SW 1271 (cell line): ENCODE data around the gene ATXN7.

Experiments
- DNase-seq, 2 experiments: peaks; one replicate each; lab custom pipeline; 2025; lab: John Stamatoyannopoulos, UW

ATXN7 gene

DNA sequence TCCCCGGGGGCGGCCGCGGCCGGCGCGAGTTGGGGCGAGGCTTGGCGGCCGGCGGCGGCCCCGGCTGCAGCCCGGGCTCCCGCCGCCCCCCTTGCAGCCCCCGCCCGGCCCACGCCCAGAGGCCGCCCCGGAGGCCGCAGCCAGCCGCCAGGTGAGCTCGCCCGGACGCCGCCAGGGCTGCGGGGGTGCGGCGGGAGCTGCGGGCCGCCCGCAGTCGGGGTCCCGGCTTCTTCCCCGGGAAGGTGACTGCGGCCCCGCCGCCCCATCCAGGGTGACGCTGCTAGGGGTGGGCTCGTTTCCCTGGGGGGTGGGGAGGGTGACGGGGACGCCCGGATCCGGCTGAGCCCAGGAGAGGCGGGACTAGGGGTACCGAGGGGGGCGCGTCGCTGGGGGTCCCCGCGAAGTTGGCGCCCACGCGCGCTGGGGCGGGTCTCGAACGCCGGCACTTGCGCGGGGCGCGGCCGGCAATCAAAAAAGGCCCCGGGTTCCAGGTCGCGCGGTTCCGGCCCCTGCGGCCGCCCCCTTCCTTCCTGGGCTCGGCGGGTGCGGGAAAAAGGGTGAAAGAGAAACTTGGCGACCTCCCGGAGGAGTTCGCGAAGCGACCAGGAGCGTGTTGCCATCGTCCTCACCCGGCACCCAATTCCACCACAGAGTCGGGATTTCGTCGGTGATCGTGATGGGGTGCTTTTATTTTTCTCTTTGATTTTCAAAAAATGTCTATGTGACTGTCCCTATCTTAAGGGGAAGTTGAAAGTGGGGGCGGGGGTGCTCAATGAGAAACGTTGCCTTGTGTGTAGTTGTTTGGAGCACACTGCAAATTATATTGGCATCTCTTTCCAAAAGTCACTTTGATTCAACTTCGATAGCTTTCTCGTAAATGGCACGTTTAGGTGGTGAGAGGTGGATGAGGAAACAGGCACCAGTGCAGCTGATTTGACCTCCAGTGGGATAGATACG is 619 bp downstream of the ATXN7 start:
- peak in 1 of 2 experiments; percentile 22 for DNase-seq

DNA sequence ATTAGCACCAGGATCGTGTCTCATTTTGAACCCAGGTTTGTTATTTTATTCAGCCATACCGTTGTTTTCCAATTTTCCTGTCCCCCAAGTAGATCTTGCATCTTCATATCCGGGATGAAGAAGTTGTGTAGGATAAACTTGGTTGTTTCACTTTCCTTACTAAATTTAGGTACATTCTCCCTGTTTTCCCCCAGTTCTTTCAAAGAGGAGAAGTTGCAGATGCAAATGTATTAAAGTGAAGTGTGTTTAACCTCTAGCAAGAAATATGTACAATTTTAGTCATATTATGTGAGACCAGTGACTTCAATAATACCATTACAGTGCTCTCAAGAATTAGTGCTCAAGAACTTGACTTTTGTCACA is 1.3 kb downstream of the ATXN7 start:
- no peak for DNase-seq

DNA sequence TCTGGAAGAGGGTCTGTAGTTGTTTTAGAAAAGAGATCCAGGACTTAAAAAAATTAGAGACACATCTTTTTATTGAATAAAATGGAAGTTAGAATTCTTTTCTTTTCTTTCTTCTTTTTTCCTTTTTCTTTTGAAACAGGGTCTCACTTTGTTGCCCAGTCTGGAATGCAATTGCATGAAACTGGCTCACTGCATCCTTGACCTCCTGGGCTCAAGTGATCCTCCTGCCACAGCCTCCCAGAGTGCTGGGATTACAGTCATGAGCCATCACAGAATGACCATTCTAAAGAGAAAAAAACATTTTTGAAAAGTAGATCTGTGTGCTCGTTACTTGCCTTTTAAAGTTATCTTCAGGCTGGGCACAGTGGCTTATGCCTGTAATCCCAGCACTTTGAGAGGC is 3.6 kb downstream of the ATXN7 start:
- no peak for DNase-seq

DNA sequence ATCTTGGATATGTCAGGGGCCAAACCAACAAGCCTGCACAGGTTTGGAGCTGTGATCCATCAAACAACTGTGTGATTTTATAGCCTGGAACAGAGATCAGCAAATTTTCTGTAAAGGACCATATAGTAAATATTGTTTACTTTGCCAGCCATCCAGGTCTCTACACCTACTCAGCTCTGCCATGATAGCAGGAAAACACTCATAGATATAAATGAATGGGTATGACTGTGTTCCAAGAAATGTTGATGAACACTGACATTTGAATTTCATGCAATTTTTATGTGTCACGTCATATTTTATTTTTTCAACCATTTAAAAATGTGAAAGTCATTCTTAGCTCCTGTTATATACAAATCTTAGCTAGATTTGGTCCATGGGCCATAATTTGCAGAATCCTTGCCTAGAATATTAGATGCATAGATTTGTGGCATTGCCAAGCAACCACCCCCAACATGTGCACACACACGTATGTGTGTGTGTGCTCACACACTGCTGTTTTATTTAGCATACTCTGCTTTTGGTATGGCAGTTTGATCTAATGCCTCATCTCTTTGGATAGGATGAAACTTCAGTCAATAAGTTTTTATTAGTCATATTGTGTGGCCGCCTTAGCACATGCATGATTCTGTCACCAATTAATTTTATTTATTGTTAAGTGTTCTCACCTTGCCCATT is 6.4 kb downstream of the ATXN7 start:
- no peak for DNase-seq

DNA sequence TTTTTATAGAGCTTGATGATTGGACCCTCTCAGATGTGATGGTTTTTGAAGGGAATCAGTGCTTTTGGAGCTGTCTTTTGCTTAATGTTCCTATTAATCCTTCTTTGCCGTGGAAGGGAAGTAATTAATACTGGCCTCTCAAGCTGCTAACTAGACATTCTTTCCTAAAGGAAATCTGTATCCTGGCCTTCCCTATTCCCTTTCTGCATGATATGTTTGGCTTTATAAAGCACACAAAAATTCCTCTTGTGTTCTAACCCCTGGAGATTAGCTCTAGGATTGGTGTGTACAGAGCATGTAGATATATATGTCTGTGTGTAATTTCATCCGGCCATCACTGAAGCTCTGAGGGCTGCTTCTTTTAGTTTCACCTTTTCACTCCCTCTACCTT is 6.9 kb downstream of the ATXN7 start:
- no peak for DNase-seq

DNA sequence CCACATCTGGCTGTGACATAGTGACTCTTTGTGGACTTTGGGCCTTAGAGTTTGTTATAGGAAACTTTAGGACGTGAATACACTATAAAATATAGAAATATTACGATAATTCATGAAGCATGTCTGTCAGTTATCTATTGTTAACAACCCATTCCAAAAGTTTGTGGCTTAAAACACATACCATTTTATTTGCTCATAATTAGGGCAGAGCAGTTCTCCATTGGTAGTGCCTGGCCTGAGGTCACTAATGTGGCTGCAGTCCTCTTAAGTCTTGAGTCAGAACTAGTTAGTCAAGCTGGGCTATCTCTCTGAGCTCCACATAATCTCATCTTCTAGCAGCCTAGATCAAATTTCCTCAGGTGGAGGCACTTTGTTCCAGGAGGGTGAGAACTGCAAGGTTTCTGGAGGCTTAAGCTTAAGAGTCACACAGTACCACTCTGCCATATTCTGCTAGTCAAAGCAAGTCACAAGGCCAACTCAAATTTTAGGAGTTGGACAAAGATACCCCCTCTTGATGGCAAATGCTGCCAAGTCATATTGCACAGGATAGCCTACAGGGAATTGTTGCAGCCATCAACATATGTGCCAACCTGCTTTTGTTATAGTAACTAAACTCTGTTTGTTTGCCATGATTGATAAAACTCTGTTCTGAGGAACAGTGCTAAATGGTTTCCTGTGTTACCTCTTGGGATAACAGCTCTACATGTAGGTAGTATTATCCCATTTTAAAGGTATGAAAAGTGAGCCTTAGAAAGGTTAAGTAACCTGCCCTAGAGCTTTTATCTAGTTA is 8.7 kb downstream of the ATXN7 start:
- DNase-seq = no peak

DNA sequence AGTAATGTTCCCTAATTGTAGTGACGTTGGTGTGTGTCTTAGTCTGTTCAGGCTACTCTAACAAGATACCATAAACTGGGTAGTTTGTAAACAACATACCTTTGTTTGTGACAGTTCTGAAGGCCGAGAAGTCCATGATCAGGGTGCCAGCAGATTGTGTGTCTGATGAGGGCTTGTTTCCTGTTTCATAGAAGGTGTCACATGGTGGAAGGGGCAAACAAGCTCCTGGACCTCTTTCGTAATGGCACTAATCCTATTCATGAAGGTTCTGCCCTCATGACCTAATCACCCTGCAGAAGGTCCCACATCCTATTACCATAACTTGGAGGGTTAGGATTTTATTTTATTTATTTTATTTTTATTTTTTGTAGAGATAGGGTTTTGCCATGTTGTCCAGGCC is 11.1 kb downstream of the ATXN7 start:
- DNase-seq = no peak

DNA sequence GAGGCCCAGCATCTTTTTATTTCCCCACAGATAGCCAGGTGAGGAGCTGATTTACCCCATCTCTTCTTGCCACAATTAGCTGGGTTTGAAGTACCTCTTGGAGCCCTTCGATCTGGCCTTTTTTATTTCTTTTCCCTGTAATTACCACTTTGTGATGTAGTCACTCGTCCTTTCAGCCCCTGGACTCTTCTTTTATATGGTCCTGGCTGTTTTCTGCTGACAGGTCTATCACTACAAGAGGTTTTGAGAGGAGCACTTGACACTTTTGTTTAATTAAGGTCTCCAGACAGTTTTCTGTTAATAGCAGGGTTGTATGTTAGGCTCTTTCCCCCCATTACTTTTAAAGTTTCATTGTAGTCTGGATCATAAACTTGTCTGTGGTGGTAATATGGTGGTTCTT is 11.8 kb downstream of the ATXN7 start:
- no peak for DNase-seq

DNA sequence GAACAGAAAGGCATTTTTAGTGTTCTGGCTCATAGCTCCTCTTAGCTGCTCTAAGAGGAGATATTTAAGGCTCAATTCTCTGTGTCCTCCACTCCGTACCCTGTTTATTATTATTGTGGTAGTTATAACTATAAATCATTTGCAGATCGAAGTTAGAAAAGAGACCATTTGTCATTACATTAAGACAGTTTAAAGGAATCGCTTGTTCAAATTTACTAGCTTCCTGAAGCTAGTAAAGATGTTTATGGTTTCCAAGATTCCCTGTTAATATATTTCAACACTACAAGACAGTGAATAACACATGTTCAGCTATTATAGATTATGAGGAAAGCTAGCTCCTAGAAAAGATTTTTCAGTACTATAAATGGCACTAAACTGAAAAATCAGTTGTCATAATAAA is 12.6 kb downstream of the ATXN7 start:
- DNase-seq = no peak

DNA sequence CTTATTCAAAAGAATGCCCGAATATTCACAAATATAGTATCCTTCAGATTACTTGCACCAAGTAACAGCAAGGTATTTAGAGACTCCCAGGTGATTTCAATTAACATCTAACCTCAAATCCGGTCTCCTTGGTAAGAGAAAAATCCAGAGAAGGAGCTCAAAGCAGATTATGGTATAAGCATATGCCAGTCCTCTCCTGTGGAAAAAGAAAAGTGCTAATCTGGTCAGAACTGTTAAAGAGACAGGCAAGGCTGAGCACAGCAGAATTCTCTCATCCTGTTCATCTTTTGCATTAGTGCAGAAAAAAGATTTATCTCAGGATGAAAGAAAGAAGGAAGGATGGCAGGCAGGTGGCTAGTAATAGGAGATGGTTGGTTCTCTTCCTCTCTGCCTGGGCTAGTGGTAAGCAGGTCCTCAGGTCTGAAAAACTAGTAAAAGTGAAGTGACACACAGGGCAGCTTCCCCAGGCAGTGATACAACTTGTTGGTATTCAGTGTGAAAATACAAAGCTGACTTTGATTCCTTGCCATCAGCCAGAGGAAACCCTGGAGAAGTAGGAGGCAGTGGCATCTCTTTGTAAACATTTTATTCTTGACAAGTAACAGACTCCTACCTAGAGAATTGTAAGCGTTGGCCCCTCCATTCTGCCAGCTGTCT is 14.2 kb downstream of the ATXN7 start:
- no peak for DNase-seq

DNA sequence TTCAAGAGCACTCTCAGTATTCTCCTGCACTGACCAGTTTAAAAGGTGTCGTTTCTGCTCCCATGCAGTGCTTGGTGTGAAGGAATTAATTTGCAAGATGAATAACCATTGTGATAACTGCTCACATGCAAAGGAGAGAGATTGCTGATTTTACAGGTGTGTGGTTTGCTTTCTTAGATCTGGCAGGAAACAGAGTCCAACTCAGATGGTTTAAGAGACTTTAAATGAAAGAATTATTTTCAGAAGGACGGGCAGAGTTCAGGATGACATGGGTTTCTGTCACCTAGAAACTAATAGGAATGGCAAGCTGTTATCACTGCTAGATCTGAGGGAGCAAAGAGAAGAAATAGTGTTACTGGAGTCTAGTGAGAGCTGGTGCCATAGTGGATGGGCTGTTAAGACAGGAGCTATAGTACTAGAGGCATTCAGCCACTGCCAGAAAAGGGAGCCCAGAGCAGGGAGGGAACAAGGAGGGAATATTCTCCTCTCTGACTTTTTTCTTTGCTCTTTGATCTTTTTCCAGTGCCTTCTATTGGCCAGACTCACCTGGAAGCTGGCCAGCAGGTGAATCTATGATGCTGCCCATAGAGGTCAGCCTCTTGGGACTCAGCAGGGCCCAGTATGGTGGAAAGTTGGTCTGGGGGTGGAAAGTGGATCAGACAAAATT is 14.9 kb downstream of the ATXN7 start:
- no peak for DNase-seq

DNA sequence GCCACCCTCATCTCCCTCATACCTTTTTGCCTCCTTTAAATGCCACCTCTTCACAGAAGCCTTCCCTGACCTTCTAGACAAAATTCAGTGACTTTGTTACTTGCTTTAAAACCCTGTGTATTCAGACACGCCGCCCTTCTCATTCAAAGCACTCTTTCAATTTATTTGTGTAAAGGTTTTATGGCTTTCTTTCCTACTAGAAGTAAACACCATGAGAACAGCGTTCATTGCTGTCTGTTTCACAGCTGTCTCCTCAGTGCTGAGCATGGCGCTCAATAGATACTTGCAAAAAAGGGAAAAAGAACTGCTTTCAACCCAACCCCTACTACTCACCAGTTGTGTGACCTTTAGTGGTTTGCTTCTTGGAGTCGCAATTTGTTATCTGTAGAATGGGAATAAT is 17.0 kb downstream of the ATXN7 start:
- no peak for DNase-seq

DNA sequence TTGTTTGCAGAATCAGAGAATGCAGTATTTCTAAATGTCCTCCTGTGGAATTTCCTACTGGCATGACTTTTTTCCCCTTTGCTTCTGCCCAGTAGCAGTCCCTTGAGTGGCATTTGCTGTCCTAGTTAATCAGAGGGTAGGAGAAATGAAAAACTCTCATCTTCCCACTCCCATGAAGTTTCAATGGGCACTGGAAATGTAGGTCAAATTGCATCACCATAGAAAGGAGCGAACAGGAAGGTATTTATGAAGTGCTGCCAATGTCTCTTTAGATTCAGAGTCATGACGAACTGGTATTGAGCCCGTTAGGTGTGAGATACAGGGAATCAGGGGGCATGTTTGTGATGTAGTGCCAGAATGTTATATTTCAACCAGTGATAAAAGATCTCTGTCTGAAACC is 23.2 kb downstream of the ATXN7 start:
- DNase-seq = no peak

DNA sequence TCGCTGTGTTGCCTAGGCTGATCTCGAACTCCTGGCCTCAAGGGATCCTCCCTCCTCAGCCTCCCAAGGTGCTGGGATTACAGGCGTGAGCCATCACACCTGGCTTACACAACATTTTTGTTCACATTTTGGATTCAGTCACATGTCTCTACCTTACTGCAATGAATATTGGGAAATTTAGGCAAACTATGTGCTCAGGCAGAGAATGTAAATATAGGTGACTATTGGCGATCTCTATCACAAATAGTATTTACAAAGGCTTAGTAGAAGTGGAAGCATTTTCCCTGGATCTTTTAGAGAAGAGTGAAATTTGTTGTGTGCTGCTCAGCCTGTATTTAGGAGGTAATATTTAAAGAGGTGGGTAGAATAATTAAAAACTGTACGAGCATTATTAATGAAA is 27.9 kb downstream of the ATXN7 start:
- DNase-seq = no peak

DNA sequence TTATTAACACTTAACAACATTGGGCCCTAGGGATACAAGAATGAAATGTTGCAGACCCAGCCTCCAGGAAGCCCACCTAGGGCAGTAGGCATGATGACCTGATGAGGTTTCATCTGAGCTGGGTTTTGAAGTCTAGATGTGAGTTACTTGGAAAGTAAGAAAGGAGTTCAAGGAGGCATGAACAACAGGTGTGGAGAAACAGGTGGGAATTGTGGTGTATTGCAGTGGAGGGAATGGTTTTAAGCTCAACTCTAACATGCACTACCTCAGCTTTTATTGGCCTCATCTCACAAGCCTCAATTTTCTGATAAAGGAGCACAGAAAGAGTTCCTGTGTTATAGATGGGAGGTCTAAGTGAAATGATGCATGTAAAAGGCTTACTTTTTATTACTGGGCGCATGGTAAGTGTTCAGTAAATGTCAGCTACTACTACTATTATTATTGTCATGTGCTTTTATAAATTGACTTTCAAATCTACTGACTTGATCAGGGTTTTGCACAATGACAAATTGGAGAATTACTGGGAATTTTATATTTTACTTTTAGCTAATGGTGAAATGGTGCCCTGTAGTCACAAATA is 29.2 kb downstream of the ATXN7 start:
- no peak for DNase-seq

DNA sequence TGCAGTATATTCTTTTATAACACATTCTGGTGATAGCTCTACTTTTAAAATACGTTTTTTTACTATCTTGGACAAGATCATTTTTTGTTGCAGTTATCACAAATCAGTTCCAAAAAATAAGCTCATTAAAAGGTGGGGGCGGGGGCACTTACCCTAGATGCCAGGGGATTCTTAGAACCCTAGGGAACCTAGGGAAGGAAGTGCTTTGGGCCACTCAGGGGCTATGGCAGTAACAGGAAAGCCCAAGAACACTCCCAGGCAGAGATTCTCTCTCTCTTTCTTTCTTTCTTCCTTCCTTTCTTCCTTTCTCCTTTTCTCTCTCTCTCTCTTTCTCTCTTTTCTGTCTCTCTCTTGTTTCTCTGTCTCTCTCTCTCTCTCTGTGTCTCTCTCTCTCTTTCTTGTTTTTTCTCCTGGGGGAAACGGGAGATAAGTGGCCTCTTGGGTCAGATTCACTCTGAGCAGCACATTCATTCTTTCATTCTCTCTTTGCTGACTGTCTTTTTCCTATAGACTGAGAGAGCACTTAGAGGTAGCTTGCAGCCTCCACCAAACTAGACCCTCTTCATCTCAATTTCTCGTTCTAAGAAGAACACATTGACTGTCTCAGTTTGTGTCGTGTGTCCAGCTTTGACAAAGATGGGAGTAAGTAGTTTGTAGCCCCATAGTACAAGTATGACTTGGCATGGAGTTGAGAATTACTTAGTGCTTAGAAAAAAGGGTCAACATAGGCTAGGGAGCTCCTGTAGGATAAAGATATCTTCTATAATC is 31.9 kb downstream of the ATXN7 start:
- DNase-seq = no peak

DNA sequence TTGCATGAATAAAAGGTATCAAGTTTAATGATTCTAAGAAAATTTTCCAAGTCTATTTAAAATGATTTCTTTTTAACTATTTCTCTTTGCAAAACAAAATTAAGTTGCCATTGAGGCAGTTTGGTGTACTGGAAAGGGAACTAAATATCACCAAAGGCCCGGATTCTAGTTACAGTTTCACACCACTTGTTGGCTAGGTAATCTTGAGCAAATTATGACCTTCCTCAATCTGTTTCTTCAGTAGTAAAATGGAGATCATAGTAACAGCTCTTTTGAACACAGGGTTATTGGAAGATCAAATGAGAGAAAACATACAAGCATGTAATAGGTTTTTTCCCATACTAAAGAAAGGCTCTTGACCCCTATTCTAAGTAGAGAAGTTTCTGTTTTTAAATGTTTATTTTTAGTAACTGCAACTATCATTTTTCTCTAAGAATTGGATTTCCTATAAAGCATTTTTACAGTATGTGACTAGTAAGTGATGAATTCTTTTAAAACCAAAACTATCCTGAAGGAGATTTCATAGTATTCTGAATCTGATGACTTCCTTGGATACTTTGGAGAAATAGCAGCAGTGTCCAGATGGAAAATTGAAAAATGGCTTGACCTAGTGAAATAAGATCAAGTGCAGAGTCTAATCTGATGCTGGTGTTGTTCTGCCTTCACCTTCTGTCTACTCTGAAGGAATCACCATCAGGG is 32.8 kb downstream of the ATXN7 start:
- no peak for DNase-seq

DNA sequence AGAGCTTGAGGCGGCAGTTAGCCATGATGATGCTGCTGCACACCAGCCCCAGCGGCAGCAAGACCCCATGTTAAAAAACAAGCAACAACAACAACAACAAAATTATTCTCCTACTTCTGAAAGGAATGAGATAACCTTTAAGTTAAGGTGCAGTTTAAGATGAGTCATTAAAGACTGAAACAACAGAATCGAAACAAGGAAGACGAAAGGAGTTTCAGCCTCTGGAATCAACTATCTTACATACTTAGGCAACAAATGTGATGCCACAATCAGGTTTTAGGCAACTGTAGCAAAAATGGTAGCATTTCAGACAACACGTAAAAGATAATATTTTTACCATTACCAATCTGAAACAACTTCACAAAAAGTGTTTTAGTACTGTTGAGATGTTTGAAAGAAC is 36.3 kb downstream of the ATXN7 start:
- no peak for DNase-seq

DNA sequence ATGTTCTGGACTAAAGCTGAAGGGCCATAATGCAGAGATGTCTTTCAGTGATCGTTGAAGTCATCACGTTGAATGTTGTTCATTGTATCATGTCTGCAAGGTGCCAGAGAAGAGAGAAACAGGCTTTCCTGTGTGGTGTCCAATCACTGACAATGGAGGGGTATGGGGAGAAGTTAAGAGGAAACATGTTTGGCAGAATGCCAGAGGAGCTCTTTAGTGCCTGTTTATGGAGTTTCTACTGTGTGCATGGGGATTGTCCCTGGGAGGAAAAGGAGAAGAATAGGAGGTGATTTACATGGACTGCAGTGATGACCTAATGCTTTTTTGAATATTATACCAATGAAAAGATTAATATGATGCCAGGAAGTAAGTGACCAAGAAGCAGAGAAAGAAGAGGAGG is 36.8 kb downstream of the ATXN7 start:
- no peak for DNase-seq
